ENCODE data around the gene GDPD5. TPM values are rescaled to one million over a fixed set of nuclear protein-coding genes. Genes with fewer than 3 reads are reported as not detected.

GDPD5 gene
- total and polyA plus RNA-seq, 4 donors: 6.2 to 24.7 (median 12.0) TPM

DNA sequence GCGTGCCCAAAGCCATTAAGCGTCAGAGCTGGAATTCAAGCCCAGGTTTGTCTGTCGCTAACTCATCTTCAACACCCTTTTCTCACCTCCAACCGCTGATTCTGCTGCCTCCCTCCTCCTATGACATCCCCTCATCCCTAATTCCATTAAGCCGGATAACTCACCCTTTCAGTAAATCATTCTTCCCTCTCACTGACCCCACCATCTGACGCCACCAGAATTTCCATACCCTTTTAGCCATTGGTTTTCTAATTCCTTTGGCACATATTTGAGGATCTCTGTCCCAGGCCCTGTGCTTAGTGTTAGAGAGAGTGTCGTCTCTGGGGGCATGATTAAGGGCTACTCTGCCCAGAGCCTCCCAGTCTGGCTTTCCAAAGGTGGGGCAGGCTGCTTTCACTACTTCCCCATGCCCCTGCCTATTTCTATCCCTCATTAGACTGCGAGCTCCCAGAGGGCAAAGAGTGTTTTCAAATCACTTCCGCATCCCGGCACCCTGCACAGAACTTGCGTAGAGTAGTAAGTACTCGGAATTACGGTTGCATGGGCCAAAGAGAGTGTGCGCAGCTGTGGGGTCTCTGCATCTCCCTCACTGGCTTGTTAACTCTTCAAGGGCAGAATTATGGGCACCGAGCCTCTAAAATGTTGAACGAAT lies 96.6 kb downstream of the GDPD5 start:
- DNase-seq (no peak), ATAC-seq (ENCODE audit: insufficient read depth, low FRiP score) (no peak)
- peaks cover 0 to 7% (median 2%) of the 10 kb centered on the region in 4 donors for H3K9me3 ChIP-seq (ENCODE audit: control insufficient read depth in 4 of 4, insufficient read depth in 3 of 4, low read length in 3 of 4)

DNA sequence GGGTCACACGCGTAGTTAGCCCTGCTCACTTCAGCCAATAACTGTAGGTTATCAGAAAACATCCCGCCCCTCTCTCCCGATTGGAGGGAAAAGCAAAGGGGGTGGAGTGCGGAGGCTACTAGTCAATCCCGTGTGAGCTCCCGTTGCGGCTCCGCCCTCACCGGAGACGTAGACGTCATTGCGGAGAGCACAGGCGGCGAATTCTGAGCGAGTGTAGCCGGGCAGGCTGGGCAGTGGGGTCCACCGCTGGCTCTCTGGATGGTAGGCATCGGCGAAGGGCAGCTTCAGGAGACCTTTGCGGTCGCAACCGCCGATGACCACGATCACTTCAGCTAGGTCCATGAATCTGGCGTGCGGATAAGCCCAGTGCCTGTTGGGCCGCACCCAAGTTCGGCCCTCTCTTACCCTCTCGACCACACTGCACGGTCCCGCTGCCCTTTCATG lies 97.4 kb downstream of the GDPD5 start:
- Histone ChIP-seq H3K36me3 (ENCODE audit: control insufficient read depth in 4 of 4, insufficient read depth in 4 of 4, low read length in 4 of 4) (peaks cover 0 to 3% (median 1%) of the 10 kb centered on the region in 4 donors), H3K9me3 (ENCODE audit: control insufficient read depth in 4 of 4, insufficient read depth in 3 of 4, low read length in 3 of 4) (peaks cover 0 to 7% (median 2%) of the 10 kb centered on the region in 4 donors), H3K4me3 (no peak overlapping the region), H3K4me1 (ENCODE audit: control insufficient read depth in 5 of 5, insufficient read depth in 5 of 5, low read length in 5 of 5) (peaks cover 0 to 15% (median 6%) of the 10 kb centered on the region in 5 donors), H3K9ac (ENCODE audit: insufficient read depth in 1 of 2, low read length in 2 of 2) (peak overlapping the region in 1 of 2 donors; percentile 79), H3K27ac (ENCODE audit: low read depth in 1 of 2, low read length in 1 of 2) (peak overlapping the region in 1 of 2 donors; percentile 26), H3K27me3 (ENCODE audit: control insufficient read depth in 3 of 3, insufficient read depth in 3 of 3, low read length in 2 of 3) (peaks cover 0 to 38% (median 38%) of the 10 kb centered on the region in 3 donors)
- ATAC-seq (ENCODE audit: insufficient read depth, low FRiP score): peak; percentile 66
- peak; percentile 94 to 98 (median 94) for DNase-seq
- WGBS, 2 donors: 18 to 61% methylated on average over 32 of the region's 32 CpGs
- TF ChIP-seq CTCF (IDR thresholded peaks at IDR 0.05; ENCODE audit: control extremely low read depth, extremely low read depth): no peak

More for the DNA sequence above, 96.6 kb downstream of the GDPD5 start:
- Histone ChIP-seq H3K4me3 (no peak overlapping the region), H3K36me3 (ENCODE audit: control insufficient read depth in 4 of 4, insufficient read depth in 4 of 4, low read length in 4 of 4) (no peaks in the 10 kb centered on the region), H3K27ac (ENCODE audit: low read depth in 1 of 2, low read length in 1 of 2) (no peak overlapping the region), H3K27me3 (ENCODE audit: control insufficient read depth in 3 of 3, insufficient read depth in 3 of 3, low read length in 2 of 3) (peaks cover 0 to 39% (median 38%) of the 10 kb centered on the region in 3 donors), H3K9ac (ENCODE audit: insufficient read depth in 1 of 2, low read length in 2 of 2) (peak overlapping the region in 1 of 2 donors; percentile 43), H3K4me1 (ENCODE audit: control insufficient read depth in 5 of 5, insufficient read depth in 5 of 5, low read length in 5 of 5) (peaks cover 0 to 15% (median 6%) of the 10 kb centered on the region in 5 donors)
- TF ChIP-seq CTCF (IDR thresholded peaks at IDR 0.05; ENCODE audit: control extremely low read depth, extremely low read depth): no peak
- WGBS, 2 donors: 75 to 84% methylated on average over 16 of the region's 16 CpGs

DNA sequence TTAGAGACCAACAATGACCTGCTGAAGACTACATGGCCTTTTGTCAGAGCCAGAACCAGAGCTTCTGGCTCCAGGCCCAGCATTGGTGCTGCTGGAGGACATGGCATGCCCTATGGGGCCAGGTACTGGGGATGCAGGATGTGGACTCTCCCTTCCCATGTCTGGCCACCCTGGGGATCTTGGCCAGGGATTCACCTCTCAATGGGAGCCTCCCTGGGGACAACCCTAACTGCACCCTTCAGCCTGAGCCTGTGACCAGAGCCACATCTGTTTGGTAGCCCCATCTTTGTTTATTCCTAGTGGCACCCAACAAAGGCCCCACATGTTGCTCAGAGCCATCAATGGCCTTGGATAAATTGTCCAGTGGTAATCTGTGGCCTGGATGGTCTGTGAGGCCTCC lies 98.6 kb downstream of the GDPD5 start:
- H3K9me3 ChIP-seq (ENCODE audit: control insufficient read depth in 4 of 4, insufficient read depth in 3 of 4, low read length in 3 of 4): peaks cover 0 to 7% (median 2%) of the 10 kb centered on the region in 4 donors
- TF ChIP-seq CTCF (IDR thresholded peaks at IDR 0.05; ENCODE audit: control extremely low read depth, extremely low read depth): no peak
- H3K9ac ChIP-seq (ENCODE audit: insufficient read depth in 1 of 2, low read length in 2 of 2): no peak overlapping the region
- peaks cover 0 to 7% (median 2%) of the 10 kb centered on the region in 4 donors for H3K36me3 ChIP-seq (ENCODE audit: control insufficient read depth in 4 of 4, insufficient read depth in 4 of 4, low read length in 4 of 4)
- peaks cover 0 to 21% (median 6%) of the 10 kb centered on the region in 5 donors for H3K4me1 ChIP-seq (ENCODE audit: control insufficient read depth in 5 of 5, insufficient read depth in 5 of 5, low read length in 5 of 5)
- ATAC-seq (ENCODE audit: insufficient read depth, low FRiP score): no peak
- H3K27ac ChIP-seq (ENCODE audit: low read depth in 1 of 2, low read length in 1 of 2): no peak overlapping the region
- no peak for DNase-seq
- no peak overlapping the region for H3K4me3 ChIP-seq
- peaks cover 0 to 31% (median 28%) of the 10 kb centered on the region in 3 donors for H3K27me3 ChIP-seq (ENCODE audit: control insufficient read depth in 3 of 3, insufficient read depth in 3 of 3, low read length in 2 of 3)
